Heart left ventricle (tissue), 13 donors: Measurements from ENCODE around the gene NCR3LG1.

Experiments used
- POLR2A ChIP-seq, 2 donors: fragments of 450-650 bp; IDR thresholded peaks; one replicate each; pipeline ENCODE4 v1.6.1; 2017; ENCODE audit warnings: antibody characterized with exemption in 2 of 2, mild to moderate bottlenecking in 2 of 2, moderate library complexity in 2 of 2
- TF ChIP-seq, protein P1 (sequence below), 12 donors: fragments of 200-600 bp; sonication (generic) in 4 of 12; IDR thresholded peaks; one replicate each; pipeline versions ENCODE4 v1.5.0 to v1.8.0; 2018 to 2022; ENCODE audit warnings: antibody characterized with exemption in 12 of 12, mild to moderate bottlenecking in 5 of 12
- donor health status: ischemic (EF 13 %, LVEDD 7.1; RV severe dilation, severe dysfunction).
- donor health status: DM: no; HTN: yes; CAD: no.
- donor health status: DM: no; HTN: no; CAD: no.
- donor health status: ischemic (EF 25% LVEDD 6.9; RV normal size, moderate dysfunction).
- donor health status: ischemic (EF 25% LVEDD 5.7; RV mildly dilated, moderate dysfunction).
- donor health status: ischemic (EF 35%, LVEDD 5.7; RV mildly dilated, moderate dysfunction).
- donor health status: nonischemic (EF 11% LVEDD 7.7; RV severe dilation, severe dysfunction).
- donor health status: DM: yes; HTN: yes; CAD: no.
- donor health status: PGD.
- donor health status: ischemic (EF 29% LVEDD 5.4; RV normal size, mild dysfunction).
- donor health status: nonischemic (EF 23%, LVEDD 6.1; RV moderate dilation, normal function).

DNA sequence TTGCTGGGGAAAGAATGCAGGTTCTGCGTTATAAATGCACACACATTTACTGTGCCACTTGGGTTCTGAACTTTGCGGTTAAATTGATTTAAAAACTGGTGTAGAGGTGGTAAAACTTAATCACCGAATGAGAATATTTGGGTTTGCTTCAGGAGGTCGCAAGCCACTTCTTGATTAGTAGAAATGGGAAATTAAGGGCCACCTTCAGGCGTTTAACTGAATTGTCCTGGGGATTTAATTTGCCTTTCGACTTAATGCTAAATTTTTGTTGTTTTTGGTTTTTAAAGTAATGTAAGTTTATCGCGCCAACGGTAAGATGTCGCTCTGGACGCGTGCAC, 459 bp upstream of the NCR3LG1 start:
- TF ChIP-seq, protein P1, sequence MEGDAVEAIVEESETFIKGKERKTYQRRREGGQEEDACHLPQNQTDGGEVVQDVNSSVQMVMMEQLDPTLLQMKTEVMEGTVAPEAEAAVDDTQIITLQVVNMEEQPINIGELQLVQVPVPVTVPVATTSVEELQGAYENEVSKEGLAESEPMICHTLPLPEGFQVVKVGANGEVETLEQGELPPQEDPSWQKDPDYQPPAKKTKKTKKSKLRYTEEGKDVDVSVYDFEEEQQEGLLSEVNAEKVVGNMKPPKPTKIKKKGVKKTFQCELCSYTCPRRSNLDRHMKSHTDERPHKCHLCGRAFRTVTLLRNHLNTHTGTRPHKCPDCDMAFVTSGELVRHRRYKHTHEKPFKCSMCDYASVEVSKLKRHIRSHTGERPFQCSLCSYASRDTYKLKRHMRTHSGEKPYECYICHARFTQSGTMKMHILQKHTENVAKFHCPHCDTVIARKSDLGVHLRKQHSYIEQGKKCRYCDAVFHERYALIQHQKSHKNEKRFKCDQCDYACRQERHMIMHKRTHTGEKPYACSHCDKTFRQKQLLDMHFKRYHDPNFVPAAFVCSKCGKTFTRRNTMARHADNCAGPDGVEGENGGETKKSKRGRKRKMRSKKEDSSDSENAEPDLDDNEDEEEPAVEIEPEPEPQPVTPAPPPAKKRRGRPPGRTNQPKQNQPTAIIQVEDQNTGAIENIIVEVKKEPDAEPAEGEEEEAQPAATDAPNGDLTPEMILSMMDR (IDR thresholded peaks at IDR 0.05), result peak in 2 of 12 donors; percentile 10 to 21
- no peak for TF ChIP-seq POLR2A (IDR thresholded peaks at IDR 0.05)
